ENCODE data around the gene SLC33A1.
A peak's percentile ranks its signal among the peaks of the same experiment; 100 is the strongest.
"Not testable (repeated sequence)": the region's sequence is repeated elsewhere in the genome, so short reads cannot be mapped to it uniquely, and the experiment has no call there.

The SLC33A1 gene

DNA sequence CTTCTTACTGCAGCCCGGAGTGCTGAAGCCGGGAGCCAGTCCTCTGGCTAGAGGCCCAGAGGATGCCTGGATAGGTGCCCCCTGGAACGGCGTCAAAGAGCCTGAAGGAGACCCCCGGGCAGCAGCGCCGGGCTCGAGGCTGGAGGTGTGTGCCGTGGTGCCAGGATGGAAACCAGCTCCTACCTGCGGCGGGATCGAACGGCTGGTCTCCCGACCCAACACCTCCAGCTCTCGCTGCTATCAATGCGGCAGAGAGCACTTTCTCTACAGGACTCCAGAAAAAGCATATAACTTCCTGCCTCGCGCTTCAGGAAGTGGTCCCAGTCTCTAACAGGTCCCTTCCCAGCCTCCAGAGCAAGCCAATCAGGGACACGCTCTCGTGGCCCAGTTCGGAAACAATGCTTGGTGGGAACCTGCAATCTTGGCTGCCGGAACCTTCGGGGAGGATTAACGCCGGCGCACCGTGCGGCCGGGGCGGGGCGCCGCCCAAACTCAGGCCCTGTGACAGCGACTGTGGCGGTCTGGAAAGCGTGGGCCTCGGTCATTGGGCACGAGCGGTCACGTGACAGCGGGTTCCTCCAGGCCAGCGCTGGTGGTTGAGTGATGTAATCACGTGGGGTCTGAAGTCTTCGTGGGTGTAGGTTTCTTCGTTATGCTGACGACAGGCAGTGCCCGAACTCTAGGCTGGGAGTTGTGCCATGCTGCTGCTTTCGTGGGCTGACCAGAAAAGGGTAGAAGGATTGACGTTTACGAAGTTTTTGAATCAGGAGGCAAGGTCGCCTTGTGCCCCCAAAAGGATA is at the start of gene SLC33A1:
SLC33A1 (minus strand) TSS at position 287 of the 800 bp plus-strand sequence. CDS start 430 bp downstream, outside the sequence.
- peak; percentile 98 for DNase-seq

DNA sequence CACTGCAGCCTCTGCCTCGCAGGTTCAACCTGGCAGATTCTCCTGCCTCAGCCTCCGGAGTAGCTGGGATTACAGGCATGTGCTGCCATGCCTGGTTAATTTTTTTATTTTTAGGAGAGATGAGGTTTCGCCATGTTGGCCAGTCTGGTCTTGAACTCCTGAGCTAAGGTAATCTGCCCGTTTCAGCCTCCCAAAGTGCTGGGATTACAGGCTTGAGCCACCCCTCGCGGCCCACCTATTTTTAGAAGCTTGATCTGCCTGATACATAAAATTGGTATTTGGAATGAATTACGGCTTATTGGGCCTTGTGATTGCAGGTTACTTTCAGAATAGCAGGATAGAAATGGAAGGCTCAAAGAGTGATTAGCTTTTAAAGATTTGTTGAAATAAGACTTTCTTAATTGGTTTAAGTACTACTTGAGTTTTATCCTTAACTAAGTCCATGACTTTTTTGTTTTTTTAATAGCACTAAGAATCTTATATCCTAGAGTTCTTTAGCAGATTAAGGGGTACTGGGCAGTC is 41.2 kb upstream of the SLC33A1 start:
- no peak for DNase-seq

DNA sequence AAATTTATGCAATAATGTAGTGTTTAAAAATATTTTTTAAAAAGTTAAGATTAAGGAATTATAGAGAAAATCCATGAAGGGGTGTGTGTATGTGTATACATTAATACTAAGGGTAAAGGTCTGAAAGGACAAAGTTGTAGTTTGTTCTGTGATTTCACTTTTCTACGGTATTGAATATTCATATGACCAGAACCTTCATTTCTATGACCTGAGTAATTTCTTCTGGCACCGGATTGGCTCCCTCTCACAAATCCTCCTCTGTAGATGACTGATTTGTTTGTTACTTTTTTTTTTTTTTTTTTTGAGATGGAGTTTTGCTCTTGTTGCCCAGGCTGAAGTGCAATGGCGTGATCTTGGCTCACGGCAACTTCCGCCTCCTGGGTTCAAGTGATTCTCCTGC is 37.1 kb upstream of the SLC33A1 start:
- no peak for DNase-seq

DNA sequence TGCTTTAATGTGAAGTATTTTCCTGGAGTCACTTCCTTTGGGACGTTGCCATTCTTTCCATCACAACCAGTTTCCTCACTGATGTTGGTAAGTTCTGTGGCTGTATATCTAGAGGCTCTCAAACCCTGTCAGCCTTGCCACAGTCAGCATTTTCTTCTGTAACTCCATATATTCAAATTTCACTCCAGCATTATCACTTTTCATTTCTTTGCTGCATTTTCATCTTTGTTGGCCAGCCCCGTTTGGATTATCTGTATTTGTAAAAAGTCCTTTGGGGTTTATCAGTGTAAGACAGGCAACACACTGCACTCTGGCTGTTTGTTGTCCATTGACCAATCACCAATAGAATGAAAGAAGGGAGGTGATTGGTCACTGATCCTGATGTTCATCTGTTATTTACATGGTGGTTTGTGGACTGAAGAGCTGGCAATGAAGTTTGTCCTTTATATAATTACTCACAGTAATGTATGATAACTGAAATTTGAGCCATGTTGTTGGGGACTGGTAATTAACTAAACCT is 36.5 kb upstream of the SLC33A1 start:
- DNase-seq: no peak

DNA sequence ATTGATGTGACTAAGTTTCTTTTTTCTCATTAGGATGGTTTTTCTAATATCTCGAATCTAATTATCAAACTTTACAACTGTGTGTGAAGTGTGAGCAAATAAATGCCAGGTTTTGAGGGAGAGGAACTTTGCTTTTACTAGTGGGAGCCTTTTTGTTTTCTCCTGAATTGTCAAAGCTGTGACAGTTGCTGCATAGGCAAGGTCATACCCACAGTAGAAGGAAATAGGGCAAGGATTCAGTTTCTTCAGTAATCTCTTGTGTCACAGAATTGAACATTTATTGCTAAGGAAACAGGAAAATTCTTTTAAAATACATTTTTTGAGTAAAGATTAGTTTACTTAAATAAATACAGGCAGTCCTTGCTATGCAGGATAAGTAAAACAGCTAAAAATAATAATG is 35.7 kb upstream of the SLC33A1 start:
- no peak for DNase-seq

DNA sequence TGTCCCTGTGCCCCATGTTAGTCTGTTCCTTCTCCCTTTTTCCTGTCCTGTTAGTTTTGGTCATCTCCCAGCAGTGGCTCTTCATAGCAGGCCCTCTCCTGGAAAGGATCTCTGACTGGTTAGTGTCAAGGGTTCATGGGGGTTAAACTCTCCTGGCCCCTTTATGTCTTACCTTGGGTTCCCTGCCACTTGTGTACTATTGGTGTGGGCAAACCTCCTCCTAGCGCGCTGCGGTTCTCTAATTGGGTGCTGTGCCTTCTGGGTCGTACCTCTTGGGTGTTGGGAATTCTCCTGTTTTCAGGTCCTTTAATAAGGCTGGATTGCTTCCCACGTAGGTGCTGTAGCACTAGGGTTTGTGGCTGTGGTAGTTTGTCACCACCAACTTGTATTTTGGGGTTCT is 35.0 kb upstream of the SLC33A1 start:
- no peak for DNase-seq

DNA sequence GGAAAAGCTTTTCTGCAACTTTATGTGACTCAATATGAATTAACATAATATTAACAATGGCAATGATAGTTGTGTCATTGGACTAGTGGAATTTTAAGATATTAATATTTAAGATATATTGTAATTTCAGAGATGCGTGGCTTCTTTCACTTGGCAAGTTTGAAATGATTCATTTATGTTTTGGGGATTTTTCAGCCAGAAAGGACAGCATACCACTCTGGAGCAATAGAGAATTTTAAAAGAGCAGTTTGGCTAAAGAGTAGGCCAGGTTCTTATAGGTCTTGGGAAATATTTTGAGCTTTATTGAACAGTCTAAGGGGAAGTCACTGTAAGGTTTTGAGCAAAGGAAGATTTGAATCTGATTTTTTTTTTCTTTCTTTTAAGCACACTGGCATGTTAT is 32.7 kb upstream of the SLC33A1 start:
- no peak for DNase-seq

DNA sequence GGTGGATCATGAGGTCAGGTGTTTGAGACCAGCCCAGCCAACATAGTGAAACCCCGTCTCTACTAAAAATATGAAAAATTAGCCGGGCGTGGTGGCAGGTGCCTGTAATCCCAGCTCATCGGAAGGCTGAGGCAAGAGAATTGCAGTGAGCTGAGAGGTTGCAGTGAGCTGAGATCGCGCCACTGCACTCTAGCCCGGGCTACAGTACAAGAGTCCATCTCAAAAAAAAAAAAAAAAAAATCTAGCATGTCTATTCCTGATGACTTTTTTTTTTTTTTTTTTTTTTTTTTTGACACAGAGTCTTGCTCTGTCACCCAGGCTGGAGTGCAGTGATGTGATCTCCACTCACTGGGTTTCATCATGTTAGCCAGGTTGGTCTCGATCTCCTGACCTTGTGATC is 32.1 kb upstream of the SLC33A1 start:
- DNase-seq: not testable (repeated sequence)

DNA sequence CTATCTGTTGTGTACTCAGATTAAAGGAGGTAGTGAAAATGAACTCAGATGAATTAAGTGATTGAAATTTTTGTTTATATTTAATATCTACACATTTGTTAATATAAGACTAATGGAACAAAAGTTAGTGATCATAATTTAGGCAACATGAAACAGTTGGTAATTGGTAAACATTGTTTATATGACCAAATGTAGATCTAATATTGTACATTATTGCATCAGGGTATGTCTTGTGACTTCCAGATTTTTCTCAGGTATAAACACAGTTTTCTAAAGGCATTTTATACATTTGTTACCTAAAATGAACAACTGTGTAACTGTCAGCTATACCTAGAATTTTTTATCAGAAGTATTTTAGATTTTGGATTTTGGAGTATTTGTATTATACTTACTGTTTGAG is 31.1 kb upstream of the SLC33A1 start:
- no peak for DNase-seq

DNA sequence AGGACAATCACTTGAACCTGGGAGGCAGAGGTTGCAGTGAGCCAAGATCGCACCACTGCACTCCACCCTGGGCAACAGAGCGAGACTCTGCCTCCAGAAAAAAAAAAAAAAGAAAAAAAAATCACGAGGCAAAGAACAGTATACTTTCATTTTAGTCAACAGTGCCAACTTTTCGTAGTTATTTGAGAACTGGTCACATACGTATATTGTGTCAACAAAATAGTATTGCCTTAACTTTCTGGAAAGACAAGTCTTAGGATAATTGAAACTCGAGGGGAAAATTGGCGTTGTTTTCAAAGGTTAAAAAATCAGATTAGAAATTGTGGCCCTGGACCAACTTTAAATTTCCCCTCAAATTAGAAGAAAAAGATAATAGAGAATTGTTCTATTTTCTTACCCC is 30.1 kb upstream of the SLC33A1 start:
- no peak for DNase-seq

DNA sequence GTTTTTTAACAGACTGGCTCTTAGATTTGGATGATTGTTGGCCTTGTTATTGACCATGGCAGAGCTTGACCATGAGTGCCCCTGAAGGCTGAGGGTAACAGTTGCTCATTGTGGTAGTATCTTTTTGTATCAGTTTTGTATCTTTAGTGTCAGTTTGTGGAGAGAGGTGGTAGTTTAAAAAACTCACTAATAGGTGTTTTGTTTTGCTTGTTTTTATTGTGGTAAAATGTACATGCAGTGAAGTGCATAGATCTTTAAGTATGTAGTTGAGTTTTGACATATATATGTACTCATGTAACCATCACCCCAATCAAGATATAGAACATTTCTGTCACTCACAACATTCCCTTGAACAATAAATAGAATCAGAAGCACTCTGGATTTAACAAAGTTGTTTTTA is 26.1 kb upstream of the SLC33A1 start:
- DNase-seq: no peak

DNA sequence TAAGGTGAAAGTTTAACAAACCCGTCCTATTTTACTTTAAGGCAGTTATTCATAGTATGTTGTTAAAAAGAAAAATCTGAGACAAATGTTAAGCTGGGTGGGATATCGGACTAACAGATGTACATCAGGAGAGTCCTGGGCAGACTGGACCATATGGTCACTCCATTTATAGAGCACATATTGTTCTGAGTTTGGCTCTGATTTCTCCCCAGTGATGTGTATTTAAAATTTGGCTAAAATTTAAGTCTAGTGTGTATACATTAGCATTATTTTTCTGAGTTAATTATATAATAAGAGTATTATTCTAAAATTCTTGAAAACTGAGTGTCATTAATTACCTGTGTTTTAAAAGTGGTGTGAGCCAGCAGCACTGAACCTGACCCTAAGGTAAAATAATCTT is 22.3 kb upstream of the SLC33A1 start:
- DNase-seq: no peak

DNA sequence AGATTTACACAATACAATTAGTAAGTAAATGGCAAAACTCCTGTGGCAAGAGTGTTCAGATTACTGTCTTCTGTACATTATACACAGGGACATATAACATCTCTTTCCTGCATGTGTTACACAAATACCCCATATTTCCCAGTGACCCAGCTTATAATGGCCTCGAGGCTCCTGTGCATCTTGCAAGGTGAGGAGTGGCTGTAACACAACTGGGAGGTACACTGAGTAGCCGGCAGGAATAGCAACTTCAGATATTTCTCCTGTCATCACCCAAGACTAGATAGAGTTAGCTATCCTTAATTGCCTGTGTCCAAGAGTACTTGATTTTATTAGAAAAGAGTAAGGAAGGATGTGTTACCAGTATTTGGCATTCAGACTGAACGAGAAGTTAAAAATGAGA is 21.8 kb upstream of the SLC33A1 start:
- DNase-seq: no peak

DNA sequence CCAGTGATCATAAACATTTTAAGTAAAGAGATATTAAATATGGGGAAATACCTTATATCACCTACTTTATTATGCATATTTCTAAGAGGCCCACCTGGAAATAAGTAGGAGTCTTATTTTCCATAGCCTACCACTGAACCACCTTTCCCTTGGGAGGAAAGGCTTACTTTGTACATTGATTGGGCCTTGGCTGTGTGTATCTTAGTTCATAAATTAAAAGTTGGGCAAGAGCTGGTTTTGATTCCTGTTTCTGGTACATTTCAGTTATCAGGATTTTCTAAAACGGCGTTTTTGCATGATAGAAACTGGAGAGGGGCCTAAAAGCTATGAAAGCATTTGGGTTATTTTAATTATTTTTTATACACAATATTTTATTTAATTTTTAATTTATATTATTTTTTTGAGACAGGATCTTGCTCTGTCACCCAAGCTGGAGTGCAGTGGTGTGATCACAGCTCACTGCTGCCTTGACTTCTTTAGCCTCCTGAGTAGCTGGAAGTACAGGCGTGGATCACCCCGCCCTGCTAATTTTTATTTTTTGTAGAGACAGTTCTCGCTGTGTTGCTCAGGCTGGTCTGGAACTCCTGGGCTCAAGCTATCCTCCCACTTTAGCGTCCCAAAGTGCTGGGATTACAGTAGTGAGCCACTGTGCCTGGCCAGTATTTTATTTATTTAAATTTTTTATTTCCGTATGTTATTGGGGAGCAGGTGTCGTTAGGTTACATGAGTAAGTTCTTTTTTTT is 18.8 kb upstream of the SLC33A1 start:
- DNase-seq: no peak

DNA sequence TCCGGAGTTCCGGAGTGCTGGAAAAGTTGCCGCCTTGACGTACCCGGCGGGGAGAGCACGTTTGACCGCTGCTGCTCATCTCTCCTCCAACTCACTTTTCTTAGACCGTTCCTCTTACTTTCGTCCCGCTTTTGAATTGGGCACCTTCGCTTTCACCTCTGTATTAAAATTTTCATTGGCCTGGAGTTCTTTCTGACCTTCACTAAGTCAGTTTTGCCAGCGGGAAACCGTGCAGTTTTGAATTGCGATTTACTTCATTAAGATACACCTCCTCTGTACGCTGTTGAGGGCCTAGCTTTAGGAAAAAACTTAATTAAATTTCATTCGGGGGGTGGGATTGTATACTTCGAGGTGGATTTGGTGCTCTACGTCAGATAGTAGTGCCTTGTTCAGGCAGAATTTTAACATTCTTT is 17.5 kb upstream of the SLC33A1 start:
- no peak for DNase-seq

DNA sequence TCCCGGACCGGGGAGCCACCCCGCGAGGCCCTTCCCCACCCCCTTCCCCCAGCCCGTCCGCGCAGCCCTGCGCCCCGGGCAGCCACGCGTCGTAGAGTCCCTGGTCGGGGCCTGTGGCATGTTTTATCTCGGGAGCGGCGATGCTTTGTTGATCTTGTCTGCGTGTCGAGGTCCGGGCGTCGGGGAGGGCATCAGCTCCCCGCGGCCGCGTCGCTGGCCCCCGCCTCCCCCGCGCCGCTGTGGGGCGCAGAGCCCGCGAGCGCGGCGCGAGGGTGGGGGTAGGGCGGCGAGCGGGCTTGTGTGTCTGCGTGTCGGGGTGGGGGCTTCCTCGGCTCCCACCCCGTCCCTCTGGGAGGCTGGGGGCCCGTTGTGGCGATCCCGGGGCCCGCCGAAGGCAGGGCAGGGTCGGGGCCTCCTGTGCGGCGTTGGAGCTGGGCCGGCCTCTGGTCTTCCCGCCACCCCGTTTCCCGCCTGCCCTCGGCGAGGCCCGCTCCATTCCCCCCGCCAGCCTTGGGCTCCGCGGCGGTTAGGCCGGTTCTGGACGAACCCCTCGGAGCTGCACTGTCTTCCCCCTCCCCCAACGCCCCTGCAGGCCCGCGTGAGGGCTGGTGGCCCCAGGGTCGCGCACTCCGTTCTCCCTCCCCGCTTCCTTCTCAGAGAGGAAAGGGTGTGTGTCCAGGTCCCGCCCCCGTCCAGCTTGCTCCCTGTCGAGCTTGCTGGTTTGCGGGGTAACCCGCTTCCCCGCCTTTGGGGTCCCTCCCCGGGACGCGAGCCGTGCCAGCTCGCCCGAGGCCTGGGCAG is 16.9 kb upstream of the SLC33A1 start:
- DNase-seq: peak; percentile 53

DNA sequence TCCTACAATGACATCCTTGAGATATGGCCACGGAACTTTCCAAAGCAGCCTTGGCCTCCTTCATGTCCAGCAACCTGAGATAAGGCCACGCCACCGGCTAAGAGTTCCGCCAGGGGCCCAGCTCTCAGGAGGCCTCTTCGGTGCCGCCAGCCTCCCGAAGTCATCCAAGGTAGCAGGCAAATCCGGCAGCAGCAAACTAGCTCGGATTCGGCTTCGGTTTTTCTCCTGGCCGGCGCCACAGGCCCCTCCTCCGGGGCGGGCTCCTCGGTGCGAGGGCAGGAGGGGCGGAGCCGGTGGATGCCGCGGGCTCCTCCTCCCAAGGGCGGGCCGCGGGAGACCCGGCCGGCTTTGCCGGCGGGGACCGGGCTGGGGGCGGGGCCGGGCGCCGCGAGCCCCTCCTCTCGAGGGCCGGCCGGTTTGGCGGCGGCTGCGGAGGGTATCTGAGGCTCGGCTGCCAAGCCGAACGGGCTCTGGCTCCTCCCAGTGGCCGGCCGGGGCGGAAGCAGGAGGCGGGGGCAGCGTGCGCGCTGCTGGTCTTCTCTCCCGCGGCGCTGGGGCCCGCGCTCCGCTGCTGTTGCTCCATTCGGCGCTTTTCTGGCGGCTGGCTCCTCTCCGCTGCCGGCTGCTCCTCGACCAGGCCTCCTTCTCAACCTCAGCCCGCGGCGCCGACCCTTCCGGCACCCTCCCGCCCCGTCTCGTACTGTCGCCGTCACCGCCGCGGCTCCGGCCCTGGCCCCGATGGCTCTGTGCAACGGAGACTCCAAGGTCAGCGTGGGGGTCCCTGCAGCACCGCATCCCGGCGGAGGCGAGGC is 16.1 kb upstream of the SLC33A1 start, which contains the start of gene GMPS:
GMPS (plus strand) TSS at position 518 of the 812 bp plus-strand sequence; CDS start at position 739, 221 bp downstream.
- DNase-seq: peak; percentile 96

DNA sequence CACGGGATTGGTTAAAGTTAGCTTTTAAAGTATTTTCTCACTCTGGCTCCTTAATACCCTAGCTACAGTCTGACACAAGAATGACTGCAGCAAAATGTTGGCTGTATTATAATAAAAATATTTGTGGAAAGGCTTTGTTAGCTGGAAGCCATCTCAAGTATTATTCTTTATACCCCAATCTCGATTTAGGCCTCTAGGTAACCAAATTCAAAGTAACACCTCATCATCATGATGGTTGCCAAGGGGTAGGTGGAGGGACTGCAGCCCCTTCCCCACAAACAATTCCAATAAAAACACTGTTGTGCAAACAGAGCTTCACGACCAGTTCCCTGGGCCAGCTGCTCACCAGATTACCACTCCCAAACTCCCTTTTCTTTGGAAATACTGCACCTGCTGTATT is 15.5 kb upstream of the SLC33A1 start:
- no peak for DNase-seq

DNA sequence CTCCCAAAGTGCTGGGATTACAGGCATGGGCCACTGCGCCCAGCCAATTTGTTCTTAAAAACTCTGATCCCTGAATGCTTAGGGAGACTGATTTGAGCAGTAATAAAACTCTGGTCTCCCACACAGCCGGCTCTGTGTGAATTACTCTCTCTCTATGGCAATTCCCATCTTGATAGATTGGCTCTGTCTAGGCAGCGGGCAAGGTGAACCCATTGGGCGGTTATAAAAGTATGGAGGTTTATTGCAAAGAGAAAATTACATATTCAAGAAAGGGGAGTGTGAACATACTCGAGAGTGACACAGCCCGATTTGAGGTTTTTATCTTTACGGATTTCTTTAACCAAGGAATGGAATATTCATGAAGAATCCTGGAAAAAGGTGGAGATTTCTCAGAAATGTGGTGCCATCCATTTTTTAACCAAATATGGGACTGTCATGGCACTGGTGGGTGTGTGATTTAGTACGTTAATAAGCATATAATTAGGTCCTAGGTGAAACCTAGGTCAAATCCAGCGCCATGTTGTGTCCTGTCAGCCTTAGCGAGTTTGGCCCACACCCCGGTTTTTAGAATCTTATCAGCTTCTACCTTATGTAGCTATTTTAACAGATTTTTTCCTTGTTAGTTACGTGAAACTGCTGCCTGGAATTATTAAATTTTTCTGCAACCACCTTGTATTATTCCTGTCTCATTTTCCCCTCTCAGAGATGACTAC is 9.0 kb upstream of the SLC33A1 start:
- DNase-seq: no peak

DNA sequence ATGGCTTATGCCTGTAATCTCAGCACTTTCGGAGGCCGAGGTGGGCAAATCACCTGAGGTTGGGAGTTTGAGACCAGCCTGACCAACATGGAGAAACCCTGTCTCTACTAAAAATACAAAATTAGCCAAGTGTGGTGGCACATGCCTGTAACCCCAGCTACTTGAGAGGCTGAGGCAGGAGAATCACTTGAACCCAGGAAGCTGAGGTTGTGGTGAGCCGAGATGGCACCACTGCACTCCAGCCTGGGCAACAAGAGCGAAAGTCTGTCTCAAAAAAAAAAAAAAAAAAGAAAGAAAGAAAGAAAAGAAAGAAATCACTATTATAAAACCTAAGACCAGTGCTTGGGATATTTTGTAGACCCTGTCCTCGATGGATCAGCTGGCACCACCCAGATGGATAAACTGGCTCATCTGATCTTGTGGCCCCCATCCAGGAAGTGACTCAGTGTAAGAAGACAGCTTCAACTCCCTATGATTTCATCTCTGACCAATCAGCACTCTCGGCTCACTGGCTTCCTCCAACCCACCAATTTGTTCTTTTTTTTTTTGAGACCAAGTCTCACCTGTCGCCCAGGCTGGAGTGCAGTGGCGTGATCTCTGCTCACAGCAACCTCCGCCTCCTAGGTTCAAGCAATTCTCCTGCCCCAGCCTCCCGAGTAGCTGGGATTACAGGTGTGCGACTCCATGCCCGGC is 8.2 kb upstream of the SLC33A1 start:
- peak; percentile 69 for DNase-seq

Data from CD4-positive, alpha-beta T cell treated with Interleukin-6 for 4 hours (primary cell).